ENCODE results near the gene ZNF24. TPM values are rescaled to one million over a fixed set of nuclear protein-coding genes. Genes with fewer than 3 reads are reported as not detected.

Gene ZNF24
- total RNA-seq, 2 donors from 2014 or later = 27.5 to 33.9 TPM

- H3K4me1 ChIP-seq = peaks cover 0 to 37% of the 10 kb centered on the region in 2 donors
- peak overlapping the region; percentile 71 to 87 for H3K4me3 ChIP-seq
- TF ChIP-seq CTCF (IDR thresholded peaks at IDR 0.05) = no peak
- peak overlapping the region in 1 of 2 donors; percentile 91 for H3K27ac ChIP-seq
- no peaks in the 10 kb centered on the region for H3K9me3 ChIP-seq
- no peak for DNase-seq (ENCODE audit: low spot score)
- H3K27me3 ChIP-seq = no peaks in the 10 kb centered on the region
- no peaks in the 10 kb centered on the region for H3K36me3 ChIP-seq
Observed at GRCh38 chr18:35291166-35291565, 53.1 kb downstream of the ZNF24 start.

GRCh38 chr18:35290094-35290735 lies 54.0 kb downstream of the ZNF24 start, which contains the start of gene ZSCAN30:
Gene ZSCAN30 (minus strand): TSS chr18:35290229. CDS start chr18:35264352, 25,877 bp downstream.
- peaks cover 0 to 31% of the 10 kb centered on the region in 2 donors for H3K4me1 ChIP-seq
- peak within 1 kb of the TSS; percentile 71 to 87 for H3K4me3 ChIP-seq
- peak within 1 kb of the TSS; percentile 91 for H3K27ac ChIP-seq
- TF ChIP-seq CTCF (IDR thresholded peaks at IDR 0.05) = no peak
- DNase-seq (ENCODE audit: low spot score) = peak; percentile 93
- H3K36me3 ChIP-seq = no peaks in the 10 kb centered on the region
- no peaks in the 10 kb centered on the region for H3K27me3 ChIP-seq
- H3K9me3 ChIP-seq = no peaks in the 10 kb centered on the region

- H3K4me1 ChIP-seq = peaks cover 0 to 33% of the 10 kb centered on the region in 2 donors
- no peaks in the 10 kb centered on the region for H3K36me3 ChIP-seq
- peak overlapping the region; percentile 91 for H3K27ac ChIP-seq
- no peak for TF ChIP-seq CTCF (IDR thresholded peaks at IDR 0.05)
- peak overlapping the region; percentile 71 to 87 for H3K4me3 ChIP-seq
- DNase-seq (ENCODE audit: low spot score) = no peak
- no peaks in the 10 kb centered on the region for H3K27me3 ChIP-seq
- no peaks in the 10 kb centered on the region for H3K9me3 ChIP-seq
Observed at GRCh38 chr18:35289727-35290093, 54.5 kb downstream of the ZNF24 start.

- no peak for TF ChIP-seq CTCF (IDR thresholded peaks at IDR 0.05)
- no peak for DNase-seq (ENCODE audit: low spot score)
- peak overlapping the region; percentile 71 to 87 for H3K4me3 ChIP-seq
Observed at GRCh38 chr18:35289293-35289692, 54.9 kb downstream of the ZNF24 start.

GRCh38 chr18:35284841-35285240 lies 59.4 kb downstream of the ZNF24 start:
- DNase-seq (ENCODE audit: low spot score) = no peak
- no peak for TF ChIP-seq CTCF (IDR thresholded peaks at IDR 0.05)
- H3K9me3 ChIP-seq = no peaks in the 10 kb centered on the region
- no peak overlapping the region for H3K4me3 ChIP-seq
- H3K27me3 ChIP-seq = no peaks in the 10 kb centered on the region
- no peaks in the 10 kb centered on the region for H3K36me3 ChIP-seq
- H3K27ac ChIP-seq = no peak overlapping the region
- H3K4me1 ChIP-seq = peaks cover 0 to 13% of the 10 kb centered on the region in 2 donors

More at GRCh38 chr18:35289293-35289692, 54.9 kb downstream of the ZNF24 start:
- Histone ChIP-seq H3K4me1 (peaks cover 0 to 37% of the 10 kb centered on the region in 2 donors), H3K9me3 (no peaks in the 10 kb centered on the region), H3K36me3 (no peaks in the 10 kb centered on the region), H3K27me3 (no peaks in the 10 kb centered on the region), H3K27ac (peak overlapping the region; percentile 91)

Measured in right atrium auricular region (tissue), 2 donors.